HL-60 (cell line): Measurements from ENCODE around the gene PROZ.

ENCODE experiments used
- DNase-seq, 2 experiments: peaks; one replicate each; pipeline ENCODE4 v3.0.0-alpha.2; 2010 to 2020; ENCODE audit warnings: low read depth in 1 of 2, low spot score in 1 of 2
- H3K27ac ChIP-seq: fragments of 250-450 bp; sonication (Bioruptor Pico); replicated peaks from 2 replicates; pipeline ENCODE4 v1.5.1; 2020; ENCODE audit warnings: mild to moderate bottlenecking, moderate library complexity
- H3K27me3 ChIP-seq: fragments of 250-450 bp; sonication (Bioruptor Pico); 2 replicates; pipeline ENCODE4 v1.5.1; 2021; ENCODE audit warnings: mild to moderate bottlenecking, moderate library complexity; ENCODE audit not compliant: insufficient read depth, poor library complexity, severe bottlenecking
- H3K4me3 ChIP-seq: replicated peaks from 2 replicates; pipeline ENCODE4 v1.5.1; 2011; ENCODE audit warnings: mild to moderate bottlenecking, control low read depth, low read length; ENCODE audit not compliant: insufficient read depth
- CTCF ChIP-seq: IDR thresholded peaks from one replicate; pipeline ENCODE4 v1.5.1; 2011; ENCODE audit warnings: low read length, control low read depth, inconsistent platforms; ENCODE audit not compliant: insufficient read depth
- GABPA ChIP-seq: IDR thresholded peaks from 2 replicates; pipeline ENCODE4 v1.6.1; 2012; ENCODE audit warnings: low read depth
- POLR2AphosphoS5 ChIP-seq: IDR thresholded peaks from 2 replicates; pipeline ENCODE4 v1.6.1; 2012; ENCODE audit warnings: low read depth
- REST ChIP-seq: IDR thresholded peaks from 2 replicates; pipeline ENCODE4 v1.6.1; 2012; ENCODE audit warnings: low read depth; ENCODE audit not compliant: insufficient replicate concordance
- SPI1 ChIP-seq: IDR thresholded peaks from 2 replicates; pipeline ENCODE4 v1.6.1; 2012; ENCODE audit warnings: low read depth, mild to moderate bottlenecking, borderline replicate concordance

Gene PROZ

GRCh38 chr13:113129921-113130750, 28.3 kb upstream of the PROZ start:
- Histone ChIP-seq H3K4me3 (no peak overlapping the region), H3K27ac (no peak overlapping the region)

GRCh38 chr13:113135281-113135760, 23.1 kb upstream of the PROZ start:
- no peak for TF ChIP-seq GABPA
- no peak for TF ChIP-seq SPI1
- no peak for TF ChIP-seq CTCF
- no peak for TF ChIP-seq POLR2AphosphoS5
- TF ChIP-seq REST: no peak
- Histone ChIP-seq H3K27me3 (peaks cover 2% of the 10 kb centered on the region), H3K4me3 (no peak overlapping the region), H3K27ac (no peak overlapping the region)
- DNase-seq: no peak

More at GRCh38 chr13:113129921-113130750, 28.3 kb upstream of the PROZ start:
- DNase-seq: no peak
- H3K27me3 ChIP-seq: peaks cover 8% of the 10 kb centered on the region
- no peak for TF ChIP-seq POLR2AphosphoS5

GRCh38 chr13:113137691-113138298, 20.7 kb upstream of the PROZ start:
- DNase-seq: no peak
- Histone ChIP-seq H3K27me3 (no peaks in the 10 kb centered on the region), H3K4me3 (no peak overlapping the region), H3K27ac (no peak overlapping the region)
- TF ChIP-seq GABPA (no peak), REST (no peak), POLR2AphosphoS5 (no peak), SPI1 (no peak), CTCF (no peak)

- DNase-seq: peak in 1 of 2 experiments; percentile 81
Observed at GRCh38 chr13:113138792-113139551, 19.5 kb upstream of the PROZ start.

More at GRCh38 chr13:113138792-113139551, 19.5 kb upstream of the PROZ start:
- H3K27ac ChIP-seq: peak overlapping the region; percentile 54
- no peaks in the 10 kb centered on the region for H3K27me3 ChIP-seq
- TF ChIP-seq SPI1 (peak; percentile 77), GABPA (no peak), REST (peak; percentile 18), POLR2AphosphoS5 (peak; percentile 68)
- no peak overlapping the region for H3K4me3 ChIP-seq
